OCI-M1 (cell line): Measurements from ENCODE around the gene EEF1AKMT1.
A peak's percentile ranks its signal among the peaks of the same experiment; 100 is the strongest.

ENCODE experiments used
- DNase-seq: peaks from one replicate; lab custom pipeline; 2025; lab: John Stamatoyannopoulos, UW

Gene EEF1AKMT1, protein sequence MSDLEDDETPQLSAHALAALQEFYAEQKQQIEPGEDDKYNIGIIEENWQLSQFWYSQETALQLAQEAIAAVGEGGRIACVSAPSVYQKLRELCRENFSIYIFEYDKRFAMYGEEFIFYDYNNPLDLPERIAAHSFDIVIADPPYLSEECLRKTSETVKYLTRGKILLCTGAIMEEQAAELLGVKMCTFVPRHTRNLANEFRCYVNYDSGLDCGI

DNA sequence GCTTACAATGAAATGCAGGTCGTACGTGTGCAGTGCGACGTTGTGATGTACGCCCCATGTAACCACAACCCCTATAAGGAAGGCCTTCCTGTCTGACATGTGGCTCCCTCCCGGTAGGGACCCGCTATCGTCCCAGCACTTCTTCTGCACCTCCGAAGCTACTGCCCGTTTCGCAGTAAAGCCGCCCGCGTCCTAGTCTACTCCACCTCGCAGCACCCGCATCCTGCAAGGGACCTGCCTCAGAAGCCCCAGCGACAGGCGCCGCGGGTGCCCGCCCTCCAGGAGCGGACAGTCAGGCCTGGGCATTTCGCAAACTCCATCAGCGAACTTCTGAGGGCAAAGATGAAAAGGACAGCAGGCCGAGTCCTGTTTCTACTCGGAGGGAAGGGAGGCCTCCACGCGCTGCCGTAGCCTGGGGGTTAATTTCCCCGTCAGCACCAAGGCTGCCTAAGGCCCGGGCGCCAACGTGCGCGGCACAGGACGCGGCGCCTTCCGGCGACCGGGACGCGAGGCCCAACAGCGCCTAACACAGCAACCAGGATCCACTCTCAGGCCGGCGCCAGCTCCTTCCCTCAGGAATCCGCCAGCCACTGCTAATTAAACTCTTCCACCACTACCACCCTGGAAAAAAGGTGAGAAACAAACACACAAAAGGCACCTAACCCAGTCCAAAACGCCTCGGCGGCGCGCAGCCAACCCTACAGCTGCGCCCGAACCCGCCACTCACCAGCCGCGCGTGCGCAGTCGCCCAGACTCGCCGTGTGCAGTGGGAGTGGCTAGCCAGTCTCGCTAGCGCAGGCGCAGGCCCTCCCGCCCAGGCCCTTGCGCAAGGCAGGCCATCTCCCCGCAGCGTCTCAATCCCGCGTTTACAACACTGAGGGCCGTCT is at the start of gene EEF1AKMT1:
Gene EEF1AKMT1 (minus strand): TSS at position 768 of the 887 bp plus-strand sequence. CDS start 16,363 bp downstream, outside the sequence.
- peak; percentile 93 for DNase-seq

DNA sequence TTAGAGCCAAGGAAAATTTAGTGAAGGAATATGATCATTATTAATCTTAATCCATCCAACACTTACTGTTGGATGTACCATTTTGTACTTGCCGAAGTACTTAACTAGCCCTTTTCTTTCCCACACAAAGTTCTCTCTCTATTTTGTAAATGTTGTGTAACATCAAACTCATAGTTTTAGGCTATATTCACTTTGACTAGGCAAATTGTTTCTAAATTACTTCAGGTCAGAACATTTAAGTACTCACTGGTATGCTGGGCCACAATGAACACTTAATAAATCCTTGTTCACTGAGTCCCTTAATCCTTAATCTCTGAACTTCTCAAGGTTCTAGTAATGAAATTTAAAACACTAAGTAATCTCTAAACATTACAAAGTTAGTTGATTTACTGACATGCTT is 49.3 kb upstream of the EEF1AKMT1 start:
- no peak for DNase-seq

DNA sequence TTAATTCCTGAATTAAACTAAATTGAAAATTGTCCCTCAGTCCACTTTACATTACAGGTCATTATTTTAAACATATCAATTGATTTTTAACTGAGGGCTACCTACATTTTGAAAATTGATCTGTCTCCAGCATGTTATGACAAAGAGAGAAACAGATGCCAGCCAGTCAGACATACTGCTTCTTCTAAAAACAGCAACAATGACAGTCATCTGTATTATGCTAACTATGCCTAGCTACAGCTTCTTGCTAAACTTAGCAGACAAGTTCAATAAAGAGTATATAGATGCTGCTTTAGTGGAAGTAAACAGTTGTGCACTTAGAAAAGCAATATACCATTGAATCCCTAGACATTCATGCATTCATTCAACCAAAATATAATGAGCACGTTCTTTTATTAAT is 48.6 kb upstream of the EEF1AKMT1 start:
- no peak for DNase-seq

DNA sequence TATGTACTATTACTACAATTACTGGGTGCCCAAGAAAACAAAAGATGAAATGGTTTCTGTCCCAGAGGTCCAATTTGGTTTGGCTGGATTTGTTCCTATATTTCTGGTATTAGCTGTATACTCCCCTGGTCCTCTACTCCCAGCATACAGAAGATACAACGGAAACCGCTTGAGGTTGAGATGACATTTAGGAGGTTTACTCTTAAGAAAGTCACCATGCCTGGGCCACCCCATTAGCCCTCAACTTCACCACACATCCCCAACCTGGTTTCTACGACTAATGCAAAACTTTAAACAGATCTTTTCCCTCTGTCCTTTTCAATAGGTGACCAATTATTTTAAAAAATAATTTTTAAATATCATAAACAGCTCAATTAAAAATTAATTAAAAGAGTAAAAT is 46.0 kb upstream of the EEF1AKMT1 start:
- no peak for DNase-seq

DNA sequence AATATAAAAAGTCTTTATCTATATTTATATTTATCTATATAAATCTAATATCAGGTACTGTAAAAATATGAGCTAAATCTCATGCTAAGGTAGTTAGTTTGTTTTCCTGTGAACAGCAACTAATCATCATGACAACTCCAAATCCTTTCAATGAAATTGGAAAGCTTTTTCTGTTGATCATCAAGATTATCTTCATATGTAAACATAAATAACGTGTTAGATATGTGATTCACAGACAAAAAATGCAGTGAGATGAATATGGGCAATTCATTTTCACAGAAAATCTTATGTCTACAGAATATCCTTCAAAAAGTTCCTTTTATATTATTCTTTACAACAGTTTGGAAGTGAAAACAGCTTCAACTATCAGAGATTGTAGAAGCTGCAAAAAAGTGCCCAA is 41.7 kb upstream of the EEF1AKMT1 start:
- DNase-seq: no peak

DNA sequence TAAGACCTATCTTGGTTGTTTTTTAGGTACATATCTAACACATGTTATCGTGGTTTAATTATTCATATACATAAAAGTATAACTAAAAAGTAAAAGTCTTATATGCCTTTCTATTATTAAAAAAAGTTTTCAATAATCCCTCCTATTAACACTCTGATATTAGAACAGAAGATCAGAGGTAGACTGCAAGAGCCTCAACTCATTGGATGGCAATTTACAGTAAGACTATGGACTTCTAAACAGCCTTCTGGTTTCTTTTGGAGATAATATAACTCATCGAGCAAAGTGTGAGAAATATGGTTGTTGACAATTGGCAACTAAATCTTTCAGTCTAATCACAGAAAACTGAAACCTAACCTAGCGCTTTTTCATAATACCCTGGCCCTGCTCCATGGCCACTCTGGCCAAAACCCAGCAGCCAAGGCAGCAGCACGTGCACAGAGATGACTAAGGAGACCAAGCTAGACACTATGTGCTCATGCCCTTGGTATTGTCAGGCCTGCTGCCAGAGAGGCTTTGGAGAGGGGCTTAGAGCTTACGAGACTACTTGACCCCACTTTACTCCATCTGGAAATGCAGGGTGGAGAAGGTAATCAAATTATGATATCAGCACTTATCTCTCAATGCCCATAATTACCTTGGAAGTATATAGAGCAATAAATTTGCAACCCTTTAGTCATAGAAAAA is 40.6 kb upstream of the EEF1AKMT1 start:
- no peak for DNase-seq

DNA sequence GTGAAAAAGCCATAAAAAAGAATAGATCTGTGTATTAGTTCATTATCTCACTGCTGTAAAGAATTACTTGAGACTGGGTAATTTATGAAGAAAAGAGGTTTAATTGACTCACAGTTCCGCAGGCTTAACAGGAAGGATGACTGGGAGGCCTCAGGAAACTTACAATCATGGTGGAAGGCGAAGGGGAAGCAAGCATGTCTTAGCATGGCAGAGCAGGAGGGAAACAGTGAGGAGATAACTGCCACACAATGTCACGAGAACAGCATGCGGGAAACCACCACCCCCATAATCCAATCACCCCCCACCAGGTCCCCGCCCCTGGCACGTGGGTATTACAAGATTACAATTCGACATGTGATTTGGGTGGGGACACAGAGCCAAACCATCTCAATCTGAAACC is 39.1 kb upstream of the EEF1AKMT1 start:
- no peak for DNase-seq

DNA sequence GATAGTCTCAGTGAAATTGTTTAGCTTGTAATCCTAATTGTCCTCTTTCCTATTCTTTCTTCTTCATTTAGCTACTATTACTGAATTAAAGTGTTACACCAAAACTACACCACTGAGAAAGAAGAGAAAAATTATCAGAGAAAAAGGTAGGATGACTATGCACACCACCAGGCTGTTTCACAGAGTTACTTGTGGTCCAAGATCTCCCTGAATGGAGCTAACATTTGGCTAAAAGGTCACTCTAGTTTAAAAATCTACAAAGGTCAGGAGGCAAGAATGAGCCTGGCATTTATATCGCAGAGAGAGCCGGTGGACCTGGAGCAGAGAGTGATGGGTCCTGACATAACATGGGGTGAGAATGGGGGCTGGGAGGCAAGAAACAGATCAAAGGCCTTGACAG is 37.0 kb upstream of the EEF1AKMT1 start:
- DNase-seq: no peak

DNA sequence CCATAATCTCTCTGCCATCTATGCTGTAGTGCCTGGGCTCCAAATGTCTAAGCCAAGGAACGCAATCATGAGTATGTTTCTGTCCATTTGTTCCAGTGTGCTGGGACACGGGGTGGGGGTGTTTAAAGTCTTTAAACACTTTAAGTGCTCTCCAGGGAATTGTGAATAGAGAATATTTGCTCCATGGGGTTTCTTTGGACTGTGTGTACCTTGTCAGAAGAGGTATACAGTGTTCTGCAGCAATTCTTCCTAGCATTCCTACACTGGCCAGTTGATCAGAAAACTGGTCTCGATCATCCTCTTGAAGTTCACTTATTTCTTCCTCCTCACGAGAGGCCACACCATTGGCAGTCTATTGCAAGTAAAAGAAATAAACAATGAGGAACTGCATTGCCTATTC is 35.1 kb upstream of the EEF1AKMT1 start:
- no peak for DNase-seq

DNA sequence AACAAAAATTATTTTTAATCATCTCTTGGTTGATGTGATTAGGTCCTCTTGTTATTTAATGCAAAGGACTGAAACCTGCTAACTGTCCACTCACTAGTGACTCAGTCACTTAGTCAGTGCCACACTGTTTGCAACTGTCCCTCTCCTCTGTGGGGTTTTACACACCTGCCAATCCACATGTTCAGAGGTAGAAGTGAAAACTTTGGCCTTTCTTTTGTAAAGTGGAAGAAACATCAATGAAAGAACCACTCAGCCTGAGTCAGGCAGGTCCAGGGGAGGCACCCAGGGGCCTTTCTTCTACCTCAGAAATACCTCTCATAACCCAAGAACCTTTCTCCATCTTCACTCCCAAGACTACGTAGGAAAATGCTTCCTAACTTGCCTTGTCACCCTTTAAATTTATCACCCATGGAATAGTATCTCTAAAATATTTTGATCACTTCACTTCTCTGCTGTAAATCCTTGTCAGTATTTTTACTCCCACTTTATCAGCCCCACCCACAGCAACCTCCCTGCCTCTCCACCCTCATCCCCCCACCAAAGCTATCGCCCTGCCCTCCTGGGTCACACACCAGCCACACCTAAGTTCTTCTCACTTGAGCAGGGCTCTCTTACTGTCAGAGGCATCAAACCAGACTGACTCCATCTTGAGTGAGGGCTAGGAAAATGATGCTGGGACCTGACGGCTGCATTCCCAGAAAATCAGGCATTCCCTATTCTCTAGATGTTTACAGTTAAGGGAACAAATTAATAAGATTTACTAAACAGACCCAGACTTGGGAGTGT is 29.6 kb upstream of the EEF1AKMT1 start:
- DNase-seq: no peak

DNA sequence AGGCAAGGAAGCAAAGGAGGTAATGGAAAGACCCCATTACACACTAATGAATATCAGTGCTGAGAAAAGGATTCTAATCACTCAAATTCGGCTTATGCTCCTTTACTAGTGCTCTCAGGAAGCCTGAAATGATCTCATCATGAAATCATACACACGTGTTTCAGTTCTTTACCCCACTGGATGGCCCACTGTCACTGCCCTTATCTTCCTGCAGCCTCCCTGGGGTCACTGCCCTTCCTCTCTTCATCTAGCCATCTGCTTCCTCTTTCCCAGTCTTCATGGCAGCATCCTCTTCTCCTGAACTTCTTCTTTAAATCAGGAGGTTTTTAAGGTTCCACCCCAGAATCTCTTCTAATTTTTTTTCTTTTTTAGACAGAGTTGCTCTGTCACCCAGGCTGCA is 27.9 kb upstream of the EEF1AKMT1 start:
- peak; percentile 72 for DNase-seq

DNA sequence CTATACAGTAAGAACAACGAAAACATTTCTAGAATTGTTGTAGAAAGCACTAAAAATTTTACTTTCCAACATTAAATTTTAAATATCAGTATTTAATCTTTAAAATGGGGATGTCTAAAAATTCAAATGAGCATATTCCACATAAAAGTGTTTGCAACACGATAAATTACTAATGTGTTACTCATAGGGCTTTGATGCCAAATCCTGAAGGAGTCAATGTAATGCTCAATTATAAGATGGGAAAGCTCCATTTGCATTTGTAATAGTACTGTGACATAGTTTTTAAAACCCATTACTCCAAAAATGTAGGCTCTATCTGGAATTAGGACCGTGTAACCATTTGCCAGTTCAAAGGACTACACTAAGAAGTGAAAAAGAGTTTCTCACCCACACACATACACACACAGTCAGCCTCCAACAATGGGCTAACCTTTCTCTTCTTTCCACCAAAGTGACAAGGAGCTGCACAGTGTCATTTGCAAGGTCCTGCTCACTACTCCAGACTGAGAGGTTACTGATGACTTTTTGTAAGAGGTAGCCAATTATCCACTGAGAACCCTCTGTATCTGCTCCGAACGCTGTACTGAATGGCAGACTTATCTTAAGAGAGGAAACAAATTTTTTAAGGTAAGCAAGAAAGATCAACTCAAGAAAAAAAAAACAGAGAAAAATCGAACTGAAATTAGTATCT is 26.1 kb upstream of the EEF1AKMT1 start:
- DNase-seq: no peak

DNA sequence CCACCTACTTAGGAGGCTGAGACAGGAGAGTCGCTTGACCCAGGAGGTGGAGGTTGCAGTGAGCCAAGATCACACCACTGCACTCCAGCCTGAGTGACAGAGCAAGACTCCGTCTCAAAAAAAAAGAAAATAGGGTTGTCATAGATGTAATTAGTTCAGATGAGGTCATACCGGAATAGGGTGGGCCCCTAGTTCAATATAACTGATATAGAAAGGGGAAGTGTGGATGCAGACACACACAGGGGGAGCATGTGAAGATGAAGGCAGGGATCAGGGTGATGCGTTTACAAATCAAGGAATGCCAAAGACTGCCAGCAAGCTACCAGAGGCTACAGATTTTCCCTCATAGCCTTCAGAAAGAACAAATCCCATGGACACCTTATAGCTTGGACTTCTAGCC is 24.3 kb upstream of the EEF1AKMT1 start:
- DNase-seq: peak; percentile 49

DNA sequence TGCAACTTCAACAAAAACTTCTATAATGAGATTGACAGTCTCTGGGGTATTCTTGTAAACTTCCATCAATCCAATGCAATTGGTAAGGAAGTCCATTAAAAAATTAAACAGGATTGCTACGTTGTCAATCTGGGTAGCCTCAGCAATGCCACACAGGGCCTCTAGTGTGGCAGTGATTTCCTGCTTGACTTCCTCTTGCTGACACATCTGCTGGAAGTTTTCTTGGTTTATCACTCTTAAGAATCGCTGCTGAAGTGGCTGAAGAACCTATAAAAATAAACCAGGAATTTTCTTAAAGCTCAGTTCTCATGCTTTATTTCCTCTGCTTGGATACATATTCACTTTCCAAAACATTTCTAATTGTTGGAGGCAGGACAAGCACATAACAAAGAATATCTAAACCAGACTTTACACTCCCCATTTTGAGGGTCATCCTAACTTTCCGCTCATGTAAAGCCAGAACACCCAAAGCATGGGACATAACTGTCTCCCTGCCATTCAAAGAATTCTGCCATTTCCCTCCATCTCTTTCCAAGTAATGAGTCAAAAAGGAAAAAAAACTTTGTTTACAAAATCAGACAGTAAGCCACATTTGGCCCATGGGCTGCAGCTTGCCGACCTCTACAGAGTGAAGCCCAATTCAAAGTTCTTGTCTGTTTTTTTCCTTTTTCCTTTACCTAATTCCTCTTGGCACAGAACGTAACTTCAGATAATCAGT is 23.2 kb upstream of the EEF1AKMT1 start:
- no peak for DNase-seq

DNA sequence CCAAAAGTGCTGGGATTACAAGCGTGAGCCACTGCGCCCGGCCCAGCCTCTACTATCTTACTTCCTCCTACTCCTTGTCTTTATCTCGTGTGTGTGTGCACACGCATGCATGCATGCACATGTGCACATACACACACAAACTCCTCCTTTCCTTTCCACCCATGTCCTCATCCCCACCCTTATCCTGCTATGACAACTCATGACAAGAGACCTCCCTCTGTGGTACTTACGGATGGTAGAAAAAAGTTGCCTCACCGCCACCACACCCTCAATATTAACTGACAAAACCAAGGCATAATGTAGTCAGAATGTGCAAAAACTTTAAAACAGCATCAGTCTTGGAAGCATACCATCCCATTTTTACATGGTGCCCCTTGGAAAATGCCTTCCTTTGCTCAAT is 15.9 kb upstream of the EEF1AKMT1 start:
- no peak for DNase-seq

DNA sequence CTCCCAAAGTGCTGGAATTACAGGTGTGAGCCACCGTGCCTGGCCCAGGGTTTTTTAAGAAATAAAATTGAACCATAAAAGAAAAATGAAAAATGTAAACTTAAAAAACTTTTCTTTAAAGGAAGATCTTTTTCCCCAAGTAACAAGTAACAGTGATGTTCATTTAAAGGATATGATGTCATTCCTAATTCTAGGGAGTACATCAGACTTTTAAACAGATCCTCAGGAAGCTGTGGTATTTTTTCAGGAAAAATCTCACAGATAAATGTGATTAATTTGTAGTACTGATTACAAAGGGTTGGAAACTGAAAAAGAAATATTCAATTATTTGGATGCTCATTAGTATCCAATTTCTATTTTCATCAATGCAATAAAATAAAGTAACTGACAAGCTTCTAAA is 14.6 kb upstream of the EEF1AKMT1 start:
- no peak for DNase-seq

DNA sequence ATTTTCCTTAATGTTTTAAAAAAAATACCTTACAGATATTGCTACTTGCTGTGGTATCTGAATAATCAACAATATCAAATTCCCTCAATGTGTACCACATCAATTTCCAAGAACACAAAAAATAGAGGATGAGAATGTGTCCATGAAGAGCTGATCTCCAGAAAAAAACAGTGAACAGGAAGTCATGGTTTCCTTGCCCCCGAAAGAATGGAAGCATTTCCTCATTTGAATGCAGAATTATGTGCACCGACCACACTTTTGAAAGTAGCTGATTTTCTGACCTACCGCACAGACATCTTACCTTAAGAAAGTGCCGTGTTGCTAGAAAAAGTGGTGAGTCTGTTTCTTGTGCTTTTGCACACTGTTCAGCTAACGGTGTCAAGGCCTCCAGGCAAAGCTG is 13.4 kb upstream of the EEF1AKMT1 start:
- DNase-seq: no peak

DNA sequence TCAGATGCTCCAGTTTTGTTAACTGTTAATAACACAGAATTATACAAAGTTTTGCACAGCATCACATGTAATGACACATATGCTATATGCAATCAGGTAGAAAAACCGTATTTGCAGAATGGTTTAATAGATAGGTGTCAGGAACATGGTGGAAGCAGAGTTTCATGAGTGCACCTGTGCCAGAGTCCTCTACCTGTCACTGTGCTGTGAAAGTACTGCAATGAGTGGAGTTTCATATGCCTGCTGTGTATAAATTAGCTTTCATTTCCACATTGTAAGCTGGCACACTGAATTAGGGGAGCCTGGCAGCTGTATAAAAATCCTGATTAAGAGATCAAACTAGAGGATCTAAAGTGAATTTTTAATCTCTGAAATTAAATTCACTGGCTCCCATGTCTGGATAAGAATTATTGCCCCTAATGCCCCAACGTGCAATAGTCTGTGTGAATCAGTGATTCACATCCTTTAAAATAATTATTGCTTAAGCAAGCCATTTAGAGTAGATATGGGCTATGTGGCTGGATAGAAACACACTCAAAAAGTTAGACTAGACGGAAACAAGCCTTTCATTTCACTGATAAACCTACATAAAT is 8.5 kb upstream of the EEF1AKMT1 start:
- DNase-seq: no peak

DNA sequence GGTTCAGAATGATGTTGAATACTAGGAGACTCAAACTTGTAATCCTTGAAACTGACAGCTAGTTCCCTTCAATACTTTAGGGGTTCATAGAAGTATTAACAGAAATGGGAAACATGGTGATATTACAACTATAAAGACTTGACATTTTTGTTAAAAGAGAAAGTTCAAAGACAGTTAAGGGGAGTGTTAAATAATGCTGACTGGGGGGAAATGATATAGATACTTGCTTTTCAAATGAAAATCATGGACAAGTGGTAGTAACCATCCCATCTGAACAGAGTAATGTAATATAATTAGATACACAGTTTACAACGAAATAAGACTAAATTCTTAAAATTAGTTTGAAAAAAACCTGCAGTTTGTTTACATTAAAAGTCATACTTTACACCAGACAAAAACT is 6.6 kb upstream of the EEF1AKMT1 start:
- no peak for DNase-seq

DNA sequence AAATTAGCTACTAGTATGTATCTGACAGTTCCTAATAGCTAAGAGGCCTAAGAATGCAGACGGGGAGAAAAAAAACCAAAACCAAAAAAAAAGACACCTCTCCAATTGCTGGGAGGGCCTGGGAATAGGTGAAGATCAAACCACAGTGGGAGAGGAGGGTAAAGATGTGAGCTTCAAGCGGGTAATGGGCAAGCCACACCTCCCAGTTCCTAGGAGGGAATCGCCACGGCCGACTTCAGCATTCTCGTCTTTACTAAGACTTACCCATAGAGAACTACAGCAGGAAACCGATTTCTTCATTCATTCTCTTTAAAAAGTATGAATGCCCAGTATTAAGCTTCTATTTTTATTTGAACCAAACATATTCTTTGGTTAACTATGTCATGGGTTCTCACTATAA is 5.6 kb upstream of the EEF1AKMT1 start:
- no peak for DNase-seq

DNA sequence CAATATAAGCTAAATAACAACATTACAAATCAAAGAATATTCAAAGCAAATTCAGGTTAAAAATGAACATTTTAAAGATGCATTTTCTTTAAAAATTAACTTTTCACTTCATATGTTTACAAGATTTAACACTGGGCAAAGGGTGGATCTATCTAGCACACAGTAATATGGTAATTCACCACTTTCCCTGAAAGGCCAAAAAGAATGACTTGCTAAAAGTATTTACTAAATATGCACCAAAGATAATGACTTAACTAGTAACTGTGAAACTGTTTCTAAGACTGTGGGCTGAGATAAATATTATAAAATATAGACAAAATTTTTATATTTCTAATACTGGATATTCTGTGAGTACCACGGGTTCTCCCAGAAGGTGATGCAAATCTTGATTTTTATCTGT is 4.5 kb upstream of the EEF1AKMT1 start:
- peak; percentile 1 for DNase-seq
